ENCODE measurements around the gene DDX39A. TPM values are rescaled to one million over a fixed set of nuclear protein-coding genes. Genes with fewer than 3 reads are reported as not detected.

DDX39A gene
- polyA plus RNA-seq, 2 donors: 92.6 to 111 TPM

DNA sequence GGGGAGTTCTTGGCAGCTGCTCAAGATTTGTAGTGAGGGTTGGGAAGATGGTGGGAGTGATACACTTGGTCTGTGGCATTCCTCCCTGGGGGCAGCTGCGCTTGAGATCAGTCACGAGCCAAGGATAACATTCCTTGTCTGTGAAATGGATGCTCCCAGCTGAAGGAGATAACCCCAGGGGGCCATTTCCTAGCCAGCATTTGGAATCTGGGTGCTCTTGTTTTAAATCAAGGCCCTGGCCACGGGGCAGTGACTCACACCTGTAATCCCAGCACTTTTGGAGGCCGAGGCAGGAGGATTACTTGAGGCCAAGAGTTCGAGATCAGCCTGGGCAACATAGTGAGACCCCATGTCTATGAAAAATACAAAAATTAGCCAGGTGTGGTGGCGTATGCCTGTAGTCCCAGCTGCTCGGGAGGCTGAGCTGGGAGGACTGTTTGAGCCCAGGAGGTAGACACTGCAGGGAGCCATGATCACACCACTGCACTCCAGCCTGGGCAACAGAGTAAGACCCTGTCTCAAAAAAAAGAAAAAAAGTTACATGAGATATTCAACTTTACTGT is 18.5 kb upstream of the DDX39A start:
- H3K4me3 ChIP-seq (ENCODE audit: low read depth in 1 of 2, low read length in 2 of 2): no peak overlapping the region
- peaks cover 7 to 21% of the 10 kb centered on the region in 2 donors for H3K4me1 ChIP-seq (ENCODE audit: control insufficient read depth in 2 of 2, insufficient read depth in 2 of 2, low read length in 1 of 2)
- no peaks in the 10 kb centered on the region for H3K27me3 ChIP-seq (ENCODE audit: control insufficient read depth in 1 of 2, insufficient read depth in 2 of 2, low read length in 2 of 2)
- H3K36me3 ChIP-seq (ENCODE audit: control insufficient read depth in 2 of 2, insufficient read depth in 2 of 2, low read length in 1 of 2): peaks cover 0 to 4% of the 10 kb centered on the region in 2 donors
- H3K9me3 ChIP-seq (ENCODE audit: control insufficient read depth in 2 of 2, insufficient read depth in 1 of 2, low read depth in 1 of 2, low read length in 1 of 2): no peaks in the 10 kb centered on the region
- WGBS, 2 donors: 87 to 92% methylated on average over 7 of the region's 7 CpGs
- H3K27ac ChIP-seq (ENCODE audit: low read depth in 2 of 2, low read length in 1 of 2): no peak overlapping the region

DNA sequence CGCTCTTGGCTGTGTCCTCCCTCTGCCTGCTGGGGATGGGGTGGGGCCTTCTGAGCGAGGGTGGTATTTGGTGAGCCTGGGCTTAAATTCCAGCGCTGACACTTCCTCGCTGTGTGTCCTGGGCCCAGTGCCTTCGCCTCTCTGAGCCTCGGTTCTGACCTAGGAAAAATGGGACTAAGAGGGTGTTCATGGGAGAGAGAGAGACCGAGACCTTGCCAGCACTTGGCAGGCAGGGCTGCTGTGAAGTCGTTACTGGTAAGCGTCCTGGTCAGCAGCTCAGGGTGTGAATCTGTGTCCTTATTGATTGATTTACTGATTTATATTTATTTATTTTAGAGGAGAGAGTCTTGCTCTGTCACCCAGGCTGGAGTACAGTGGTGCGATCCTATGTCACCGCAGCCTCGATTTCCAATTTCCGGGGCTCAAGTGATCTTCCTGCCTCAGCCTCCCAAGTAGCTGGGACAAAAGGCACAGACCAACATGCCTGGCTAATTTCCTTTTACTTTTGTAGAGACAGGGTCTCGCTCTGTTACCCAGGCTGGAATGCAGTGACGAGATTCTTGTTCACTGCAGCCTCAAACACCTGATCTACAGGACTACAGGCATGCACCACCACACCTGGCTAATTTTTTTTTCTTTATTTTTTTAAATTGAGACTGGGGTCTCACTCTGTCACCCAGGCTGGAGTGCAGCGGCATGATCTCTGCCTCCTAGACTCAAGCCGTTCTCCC is 16.3 kb upstream of the DDX39A start:
- Histone ChIP-seq H3K4me3 (ENCODE audit: low read depth in 1 of 2, low read length in 2 of 2) (no peak overlapping the region), H3K27me3 (ENCODE audit: control insufficient read depth in 1 of 2, insufficient read depth in 2 of 2, low read length in 2 of 2) (no peaks in the 10 kb centered on the region), H3K27ac (ENCODE audit: low read depth in 2 of 2, low read length in 1 of 2) (peak overlapping the region; percentile 61 to 75), H3K4me1 (ENCODE audit: control insufficient read depth in 2 of 2, insufficient read depth in 2 of 2, low read length in 1 of 2) (peaks cover 7 to 25% of the 10 kb centered on the region in 2 donors), H3K36me3 (ENCODE audit: control insufficient read depth in 2 of 2, insufficient read depth in 2 of 2, low read length in 1 of 2) (no peaks in the 10 kb centered on the region), H3K9me3 (ENCODE audit: control insufficient read depth in 2 of 2, insufficient read depth in 1 of 2, low read depth in 1 of 2, low read length in 1 of 2) (no peaks in the 10 kb centered on the region)
- 73 to 75% methylated on average over 17 of the region's 17 CpGs for WGBS, 2 donors

DNA sequence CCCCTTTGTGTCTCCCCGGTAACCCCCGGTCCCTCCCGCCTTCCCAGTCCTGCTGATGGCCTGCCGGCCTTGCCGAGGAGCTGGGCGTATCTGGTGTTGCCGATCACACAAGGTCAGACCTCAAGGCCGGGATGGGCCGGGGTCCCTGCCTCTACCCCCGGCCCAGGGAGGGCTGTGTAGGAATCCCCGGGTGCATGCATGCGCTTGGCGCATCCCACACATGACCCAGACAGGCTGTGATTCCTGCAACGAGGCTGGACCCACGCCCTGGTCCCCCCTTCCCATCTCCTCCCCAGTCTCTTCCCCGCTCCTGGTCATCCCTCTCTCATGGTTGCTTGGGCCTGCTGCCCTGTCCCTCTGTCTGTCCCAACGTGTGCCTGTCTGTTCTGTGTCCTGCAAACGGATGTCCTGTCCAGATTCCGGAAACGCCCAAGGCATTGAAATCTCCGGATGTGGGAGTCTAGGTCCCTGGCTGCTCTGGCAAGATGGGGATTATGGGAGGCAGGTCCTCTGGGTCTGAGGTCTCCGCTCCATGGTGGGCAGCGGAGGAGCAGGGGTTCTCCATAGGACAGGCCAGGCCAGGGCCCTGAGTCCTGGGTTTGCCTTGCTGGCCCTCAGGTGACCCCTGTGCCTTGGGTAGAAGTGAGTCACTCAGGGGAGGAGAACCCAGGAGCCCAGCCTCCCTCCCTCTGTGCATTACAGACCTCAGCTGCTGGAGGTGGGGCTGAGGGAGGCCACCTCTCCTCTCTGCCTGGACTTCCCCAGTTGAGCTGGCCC is 15.6 kb upstream of the DDX39A start:
- H3K36me3 ChIP-seq (ENCODE audit: control insufficient read depth in 2 of 2, insufficient read depth in 2 of 2, low read length in 1 of 2): no peaks in the 10 kb centered on the region
- H3K27me3 ChIP-seq (ENCODE audit: control insufficient read depth in 1 of 2, insufficient read depth in 2 of 2, low read length in 2 of 2): no peaks in the 10 kb centered on the region
- H3K9me3 ChIP-seq (ENCODE audit: control insufficient read depth in 2 of 2, insufficient read depth in 1 of 2, low read depth in 1 of 2, low read length in 1 of 2): no peaks in the 10 kb centered on the region
- H3K4me3 ChIP-seq (ENCODE audit: low read depth in 1 of 2, low read length in 2 of 2): peak overlapping the region; percentile 13 to 56
- H3K4me1 ChIP-seq (ENCODE audit: control insufficient read depth in 2 of 2, insufficient read depth in 2 of 2, low read length in 1 of 2): peaks cover 7 to 25% of the 10 kb centered on the region in 2 donors
- H3K27ac ChIP-seq (ENCODE audit: low read depth in 2 of 2, low read length in 1 of 2): peak overlapping the region; percentile 61 to 75
- 48 to 57% methylated on average over 23 of the region's 23 CpGs for WGBS, 2 donors

DNA sequence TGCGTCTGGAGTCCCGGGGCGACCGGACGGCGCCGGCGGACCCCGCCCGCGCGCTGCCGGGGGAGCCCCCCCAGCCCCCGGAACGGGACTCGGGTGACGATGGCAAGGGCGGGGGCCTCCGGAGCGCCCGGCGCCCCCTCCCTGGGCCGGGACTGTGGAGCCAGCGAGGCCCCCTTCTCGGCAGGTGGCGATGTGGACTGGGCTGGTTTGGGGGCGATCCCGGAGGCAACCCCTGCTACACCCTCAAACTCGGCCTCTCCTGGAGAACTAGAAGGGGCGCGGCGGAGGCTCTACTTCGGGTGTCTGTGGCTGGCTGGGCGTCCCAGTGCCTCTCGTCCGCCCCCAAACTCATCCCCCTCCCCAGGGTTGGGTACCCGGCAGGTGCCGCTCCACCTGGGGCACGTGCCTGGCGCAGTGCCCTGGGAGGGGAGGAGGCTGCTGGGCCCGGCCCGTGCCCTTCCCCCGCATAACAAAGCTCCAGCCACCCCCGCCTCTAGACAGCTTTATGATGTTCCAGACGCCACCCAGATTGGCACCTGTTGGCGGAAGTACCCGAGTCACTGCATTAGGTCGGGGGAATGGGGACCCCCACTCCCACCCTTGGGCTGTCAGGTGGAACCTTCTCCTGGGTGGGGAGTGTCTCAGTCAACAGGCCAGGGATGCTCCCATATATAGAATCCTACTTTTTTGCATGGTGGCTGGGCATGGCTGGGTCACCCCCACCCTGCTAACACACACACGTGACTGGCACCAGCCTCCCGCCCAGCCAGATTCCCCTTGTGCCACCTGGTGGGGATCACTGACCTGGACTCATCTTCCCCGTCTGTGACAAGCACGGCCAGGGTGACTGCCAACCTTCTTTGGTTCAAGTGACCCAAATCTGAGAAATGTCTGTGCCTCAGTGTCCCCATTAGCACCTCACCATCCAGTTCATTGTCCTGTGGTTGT is 14.7 kb upstream of the DDX39A start:
- peak overlapping the region; percentile 56 to 66 for H3K4me3 ChIP-seq (ENCODE audit: low read depth in 1 of 2, low read length in 2 of 2)
- no peaks in the 10 kb centered on the region for H3K9me3 ChIP-seq (ENCODE audit: control insufficient read depth in 2 of 2, insufficient read depth in 1 of 2, low read depth in 1 of 2, low read length in 1 of 2)
- H3K27me3 ChIP-seq (ENCODE audit: control insufficient read depth in 1 of 2, insufficient read depth in 2 of 2, low read length in 2 of 2): no peaks in the 10 kb centered on the region
- peak overlapping the region; percentile 61 to 75 for H3K27ac ChIP-seq (ENCODE audit: low read depth in 2 of 2, low read length in 1 of 2)
- peaks cover 7 to 19% of the 10 kb centered on the region in 2 donors for H3K4me1 ChIP-seq (ENCODE audit: control insufficient read depth in 2 of 2, insufficient read depth in 2 of 2, low read length in 1 of 2)
- 3 to 9% methylated on average over 22 to 52 of the region's 52 CpGs for WGBS, 2 donors
- no peaks in the 10 kb centered on the region for H3K36me3 ChIP-seq (ENCODE audit: control insufficient read depth in 2 of 2, insufficient read depth in 2 of 2, low read length in 1 of 2)

DNA sequence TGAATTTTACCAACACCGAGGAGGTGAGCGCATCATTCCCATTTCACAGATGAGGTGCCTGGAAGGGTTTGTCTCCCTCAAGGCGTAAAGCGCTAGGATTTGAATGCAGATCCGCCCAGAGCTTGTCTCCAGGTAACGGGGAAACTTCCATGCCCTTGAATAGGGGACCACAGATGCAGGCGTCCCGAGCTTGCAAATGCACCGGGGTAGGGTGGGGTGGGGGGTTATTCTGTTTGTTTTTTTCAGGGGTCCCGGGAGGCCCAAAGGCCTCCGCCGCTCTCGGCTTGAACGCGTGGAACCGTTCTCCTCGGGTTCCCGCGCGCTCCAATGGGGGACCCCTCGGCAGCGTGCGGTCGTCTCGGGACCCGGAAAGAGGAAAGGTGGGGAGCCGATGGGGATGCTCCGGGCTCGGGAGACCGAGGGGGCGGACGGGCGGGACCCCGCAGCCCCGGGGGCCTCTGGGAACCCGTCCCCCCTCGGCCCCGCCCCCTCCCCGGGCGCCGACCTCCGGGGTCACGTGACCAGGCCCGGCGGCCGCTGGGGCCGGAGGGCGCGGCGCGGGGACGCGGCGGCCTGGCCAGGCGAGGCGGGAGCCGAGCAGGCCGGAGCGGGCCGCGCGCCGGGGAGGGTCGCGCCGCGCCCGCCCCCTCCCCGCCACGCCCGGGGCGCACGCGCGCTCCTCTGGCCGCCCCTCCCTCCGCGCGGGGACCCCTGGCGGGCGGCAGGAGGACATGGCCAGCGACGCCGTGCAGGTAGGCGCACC is 13.8 kb upstream of the DDX39A start, which contains the start of gene PKN1:
Gene PKN1 (plus strand): TSS at position 516 of the 763 bp plus-strand sequence. CDS start 216 bp downstream, at position 732.
- no peaks in the 10 kb centered on the region for H3K9me3 ChIP-seq (ENCODE audit: control insufficient read depth in 2 of 2, insufficient read depth in 1 of 2, low read depth in 1 of 2, low read length in 1 of 2)
- H3K4me1 ChIP-seq (ENCODE audit: control insufficient read depth in 2 of 2, insufficient read depth in 2 of 2, low read length in 1 of 2): peaks cover 7 to 18% of the 10 kb centered on the region in 2 donors
- no peaks in the 10 kb centered on the region for H3K27me3 ChIP-seq (ENCODE audit: control insufficient read depth in 1 of 2, insufficient read depth in 2 of 2, low read length in 2 of 2)
- H3K27ac ChIP-seq (ENCODE audit: low read depth in 2 of 2, low read length in 1 of 2): peak within 1 kb of the TSS; percentile 26 to 75
- 2 to 5% methylated on average over 23 to 84 of the region's 85 CpGs for WGBS, 2 donors
- H3K4me3 ChIP-seq (ENCODE audit: low read depth in 1 of 2, low read length in 2 of 2): peak within 1 kb of the TSS; percentile 56 to 66
- no peaks in the 10 kb centered on the region for H3K36me3 ChIP-seq (ENCODE audit: control insufficient read depth in 2 of 2, insufficient read depth in 2 of 2, low read length in 1 of 2)

DNA sequence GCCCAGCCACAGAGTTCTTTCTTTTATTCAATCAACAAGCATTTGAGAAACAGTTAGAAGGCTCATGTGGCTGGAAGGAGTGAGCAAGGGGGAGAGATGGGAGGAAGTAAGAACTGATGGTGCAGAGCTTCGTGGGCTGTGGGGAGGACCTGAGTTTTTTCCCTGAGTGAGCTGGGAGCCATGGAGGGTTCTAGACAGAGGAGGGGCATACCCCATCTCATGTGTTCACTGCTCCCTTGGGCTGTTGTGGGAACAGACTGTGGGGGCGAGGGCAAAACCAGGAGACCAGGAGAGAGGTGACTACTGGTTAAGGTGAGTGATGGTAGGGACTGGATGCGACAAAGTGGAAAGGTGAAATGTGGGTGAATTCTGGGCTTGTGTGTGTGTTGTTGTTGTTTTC is 11.6 kb upstream of the DDX39A start:
- no peak overlapping the region for H3K4me3 ChIP-seq (ENCODE audit: low read depth in 1 of 2, low read length in 2 of 2)
- no peaks in the 10 kb centered on the region for H3K36me3 ChIP-seq (ENCODE audit: control insufficient read depth in 2 of 2, insufficient read depth in 2 of 2, low read length in 1 of 2)
- no peaks in the 10 kb centered on the region for H3K9me3 ChIP-seq (ENCODE audit: control insufficient read depth in 2 of 2, insufficient read depth in 1 of 2, low read depth in 1 of 2, low read length in 1 of 2)
- peaks cover 7 to 18% of the 10 kb centered on the region in 2 donors for H3K4me1 ChIP-seq (ENCODE audit: control insufficient read depth in 2 of 2, insufficient read depth in 2 of 2, low read length in 1 of 2)
- H3K27me3 ChIP-seq (ENCODE audit: control insufficient read depth in 1 of 2, insufficient read depth in 2 of 2, low read length in 2 of 2): no peaks in the 10 kb centered on the region
- no peak overlapping the region for H3K27ac ChIP-seq (ENCODE audit: low read depth in 2 of 2, low read length in 1 of 2)
- WGBS, 2 donors: 69 to 78% methylated on average over 3 of the region's 3 CpGs

DNA sequence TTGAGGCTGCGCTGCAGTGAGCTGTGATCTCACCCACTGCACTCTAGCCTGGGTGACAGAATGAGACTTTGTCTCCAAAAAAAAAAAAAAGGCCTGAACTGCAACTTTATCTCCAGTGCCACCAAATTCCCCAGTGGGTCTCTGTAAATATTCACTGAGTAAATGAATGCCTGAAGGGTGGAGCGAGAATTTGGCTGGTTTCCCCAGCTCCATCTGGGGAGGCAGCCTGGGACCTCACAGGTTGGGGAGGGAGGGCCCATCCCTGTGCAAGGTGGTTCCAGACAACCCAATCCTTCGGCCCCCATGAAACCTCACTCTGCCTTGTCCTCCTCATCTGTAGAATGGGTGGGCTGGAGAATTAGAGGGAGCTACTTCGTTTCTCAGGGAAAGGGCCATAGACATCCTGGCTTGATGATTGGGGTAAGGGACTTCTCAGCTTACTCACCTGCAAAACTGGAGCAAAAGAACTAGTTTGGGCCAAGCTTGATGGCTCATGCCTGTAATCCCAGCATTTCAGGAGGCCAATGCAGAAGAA is 9.8 kb upstream of the DDX39A start:
- no peaks in the 10 kb centered on the region for H3K36me3 ChIP-seq (ENCODE audit: control insufficient read depth in 2 of 2, insufficient read depth in 2 of 2, low read length in 1 of 2)
- no peak overlapping the region for H3K4me3 ChIP-seq (ENCODE audit: low read depth in 1 of 2, low read length in 2 of 2)
- no peak overlapping the region for H3K27ac ChIP-seq (ENCODE audit: low read depth in 2 of 2, low read length in 1 of 2)
- H3K4me1 ChIP-seq (ENCODE audit: control insufficient read depth in 2 of 2, insufficient read depth in 2 of 2, low read length in 1 of 2): peaks cover 0 to 4% of the 10 kb centered on the region in 2 donors
- no peaks in the 10 kb centered on the region for H3K9me3 ChIP-seq (ENCODE audit: control insufficient read depth in 2 of 2, insufficient read depth in 1 of 2, low read depth in 1 of 2, low read length in 1 of 2)
- 63 to 74% methylated on average over 4 of the region's 4 CpGs for WGBS, 2 donors
- no peaks in the 10 kb centered on the region for H3K27me3 ChIP-seq (ENCODE audit: control insufficient read depth in 1 of 2, insufficient read depth in 2 of 2, low read length in 2 of 2)

DNA sequence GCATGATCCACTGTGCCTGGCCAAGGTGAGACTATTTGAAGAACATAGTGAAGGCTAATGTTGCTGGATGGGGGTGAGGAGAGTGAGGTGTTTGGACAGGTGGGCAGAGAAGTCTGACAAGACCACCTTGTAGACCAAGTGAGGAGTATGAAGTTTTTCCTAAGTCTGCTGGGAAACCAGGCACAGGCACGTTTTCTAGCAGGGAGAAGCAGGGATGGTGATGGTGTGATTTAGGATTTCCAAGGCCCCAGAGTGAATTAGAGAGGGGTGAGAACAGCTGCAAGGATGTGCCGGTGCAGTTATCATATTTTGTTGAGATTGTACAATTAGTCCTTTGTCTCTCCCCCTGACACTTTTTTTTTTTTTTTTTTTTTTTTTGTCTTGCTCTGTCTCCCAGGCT is 8.3 kb upstream of the DDX39A start:
- Histone ChIP-seq H3K9me3 (ENCODE audit: control insufficient read depth in 2 of 2, insufficient read depth in 1 of 2, low read depth in 1 of 2, low read length in 1 of 2) (no peaks in the 10 kb centered on the region), H3K4me3 (ENCODE audit: low read depth in 1 of 2, low read length in 2 of 2) (no peak overlapping the region), H3K27me3 (ENCODE audit: control insufficient read depth in 1 of 2, insufficient read depth in 2 of 2, low read length in 2 of 2) (no peaks in the 10 kb centered on the region), H3K36me3 (ENCODE audit: control insufficient read depth in 2 of 2, insufficient read depth in 2 of 2, low read length in 1 of 2) (no peaks in the 10 kb centered on the region), H3K4me1 (ENCODE audit: control insufficient read depth in 2 of 2, insufficient read depth in 2 of 2, low read length in 1 of 2) (peaks cover 0 to 4% of the 10 kb centered on the region in 2 donors), H3K27ac (ENCODE audit: low read depth in 2 of 2, low read length in 1 of 2) (no peak overlapping the region)
- 65 to 81% methylated on average over 2 of the region's 2 CpGs for WGBS, 2 donors

All from esophagus (tissue), 2 donors.